GM21360 (cell line): ENCODE results near the gene APOBR.
"Not testable (repeated sequence)": the region's sequence is repeated elsewhere in the genome, so short reads cannot be mapped to it uniquely, and the experiment has no call there.

Source experiments
- ATAC-seq: cut with Tn5 transposase; IDR thresholded peaks from one replicate; pipeline ENCODE4 v1.9.1; 2021; ENCODE audit warnings: mild to moderate bottlenecking, moderate library complexity; ENCODE audit not compliant: unreplicated experiment

APOBR gene

DNA sequence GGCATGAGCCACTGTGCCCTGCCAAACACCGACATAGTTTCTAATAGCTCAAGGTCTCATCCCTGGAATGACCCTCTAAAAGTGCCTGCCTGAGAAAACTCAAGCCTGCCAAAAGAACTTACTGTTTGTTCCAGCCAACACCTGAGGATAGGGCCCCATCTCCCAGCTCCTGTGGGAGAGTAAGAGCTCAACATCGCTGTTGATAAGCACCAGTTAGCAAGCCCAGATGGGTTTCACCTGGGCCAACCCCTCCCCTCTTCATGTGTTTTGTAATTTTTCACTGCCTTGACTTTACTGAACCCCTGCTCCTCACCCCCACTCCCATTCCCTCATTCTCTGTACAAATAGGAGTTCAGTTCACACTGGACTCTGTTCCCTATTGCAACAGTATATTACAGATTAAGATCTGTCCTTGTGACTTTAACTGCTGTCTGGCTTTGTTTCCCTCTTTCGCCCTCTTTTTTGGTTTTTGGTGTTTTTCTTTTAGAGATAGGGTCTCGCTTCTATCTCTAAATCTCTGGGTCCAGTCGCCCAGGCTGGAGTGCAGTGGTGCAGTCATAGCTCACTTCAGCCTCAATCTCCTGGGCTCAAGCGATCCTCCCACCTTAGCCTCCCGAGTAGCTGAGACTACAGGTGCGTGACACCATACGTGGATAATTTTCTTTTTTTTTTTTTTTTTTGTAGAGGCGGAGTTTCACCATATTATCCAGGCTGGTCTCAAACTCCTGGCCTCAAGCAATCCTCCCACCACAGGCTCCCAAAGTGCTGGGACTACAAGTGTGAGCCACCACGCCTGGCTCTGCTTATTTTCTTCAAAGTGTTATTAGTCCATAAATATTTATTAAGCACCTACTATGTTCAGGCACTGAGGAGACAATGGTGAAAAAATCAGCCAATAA lies 32.0 kb downstream of the APOBR start:
- ATAC-seq: no peak

DNA sequence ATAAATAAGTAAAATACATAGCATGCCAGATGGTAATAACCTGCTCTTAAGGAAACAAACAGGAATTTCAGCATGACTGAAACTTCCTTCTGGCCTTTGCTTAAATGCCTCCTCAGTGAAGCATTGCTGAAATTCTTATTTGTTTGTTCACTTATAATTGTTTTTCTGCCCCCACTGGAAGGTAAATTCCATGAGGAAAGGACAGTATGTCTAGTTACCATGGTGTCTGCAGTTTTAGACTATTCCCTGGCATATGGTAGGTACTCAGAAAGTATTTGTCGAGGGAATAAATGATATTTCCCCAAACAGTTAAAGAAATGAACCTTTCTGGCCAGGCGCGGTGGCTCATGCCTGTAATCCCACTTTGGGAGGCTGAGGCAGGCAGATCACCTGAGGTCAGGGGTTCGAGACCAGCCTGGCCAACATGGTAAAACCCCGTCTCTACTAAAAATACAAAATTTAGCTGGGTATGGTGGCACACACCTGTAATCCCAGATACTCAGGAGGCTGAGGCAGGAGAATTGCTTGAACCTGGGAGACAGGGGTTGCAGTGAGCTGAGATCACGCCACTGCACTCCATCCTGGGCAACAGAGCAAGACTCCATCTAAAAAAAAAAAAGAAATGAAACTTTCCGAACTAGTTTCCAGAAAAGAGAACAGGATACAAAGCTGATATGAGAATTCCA lies 32.8 kb downstream of the APOBR start:
- not testable (repeated sequence) for ATAC-seq

DNA sequence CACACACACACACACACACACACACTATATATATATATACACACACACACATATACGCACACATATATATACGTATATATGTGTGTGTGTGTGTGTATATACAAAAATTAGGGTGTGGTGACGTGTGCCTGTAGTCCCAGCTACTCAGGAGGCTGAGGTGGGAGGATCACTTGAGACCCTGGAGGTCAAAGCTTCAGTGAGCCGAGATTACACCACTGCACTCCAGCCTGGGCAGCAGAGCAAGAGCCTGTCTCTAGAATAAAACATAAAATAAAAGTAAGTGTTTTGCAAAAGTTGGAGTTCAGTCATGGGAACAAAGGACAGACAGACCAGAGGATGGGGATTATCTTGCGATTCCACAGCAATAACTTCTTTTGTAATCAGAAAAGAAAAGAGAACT lies 33.5 kb downstream of the APOBR start:
- ATAC-seq: no peak

DNA sequence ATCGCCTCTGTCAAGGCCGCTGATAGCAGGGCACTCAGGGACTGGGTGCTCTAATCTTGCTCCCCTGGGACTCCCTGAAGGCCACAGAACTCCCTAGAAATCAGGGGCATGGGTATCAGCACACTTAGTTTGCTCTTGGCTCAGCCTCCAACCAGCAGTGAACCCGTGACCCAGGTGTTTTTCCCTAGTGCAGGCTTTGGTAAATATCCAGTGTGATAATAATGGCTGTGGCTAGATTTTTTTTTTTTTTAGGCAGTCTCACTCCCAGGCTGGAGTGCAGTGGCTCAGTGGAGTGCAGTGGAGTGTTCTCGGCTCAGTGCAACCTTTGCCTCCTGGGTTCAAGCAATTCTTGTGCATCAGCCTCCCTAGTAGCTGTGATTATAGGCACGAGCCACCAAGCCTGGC lies 34.0 kb downstream of the APOBR start:
- ATAC-seq: no peak

DNA sequence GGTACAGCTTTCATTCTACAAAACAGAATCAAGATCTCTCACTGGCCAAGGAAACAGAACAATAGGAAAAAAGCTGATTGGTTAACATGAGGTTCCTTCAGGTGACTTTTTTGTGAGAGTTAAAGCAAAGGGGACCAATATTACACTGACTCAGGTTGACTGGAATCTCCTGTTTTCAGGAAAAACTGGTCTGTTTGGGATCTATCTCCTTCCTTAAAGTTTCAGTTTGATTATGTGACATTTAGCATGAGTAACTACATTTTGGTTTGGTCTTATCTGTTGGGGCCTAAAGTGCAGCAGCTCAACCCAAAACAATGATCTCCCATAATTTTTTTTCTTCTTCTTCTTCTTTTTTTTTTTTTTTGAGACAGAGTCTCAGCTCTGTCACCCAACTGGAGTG lies 34.7 kb downstream of the APOBR start:
- no peak for ATAC-seq

DNA sequence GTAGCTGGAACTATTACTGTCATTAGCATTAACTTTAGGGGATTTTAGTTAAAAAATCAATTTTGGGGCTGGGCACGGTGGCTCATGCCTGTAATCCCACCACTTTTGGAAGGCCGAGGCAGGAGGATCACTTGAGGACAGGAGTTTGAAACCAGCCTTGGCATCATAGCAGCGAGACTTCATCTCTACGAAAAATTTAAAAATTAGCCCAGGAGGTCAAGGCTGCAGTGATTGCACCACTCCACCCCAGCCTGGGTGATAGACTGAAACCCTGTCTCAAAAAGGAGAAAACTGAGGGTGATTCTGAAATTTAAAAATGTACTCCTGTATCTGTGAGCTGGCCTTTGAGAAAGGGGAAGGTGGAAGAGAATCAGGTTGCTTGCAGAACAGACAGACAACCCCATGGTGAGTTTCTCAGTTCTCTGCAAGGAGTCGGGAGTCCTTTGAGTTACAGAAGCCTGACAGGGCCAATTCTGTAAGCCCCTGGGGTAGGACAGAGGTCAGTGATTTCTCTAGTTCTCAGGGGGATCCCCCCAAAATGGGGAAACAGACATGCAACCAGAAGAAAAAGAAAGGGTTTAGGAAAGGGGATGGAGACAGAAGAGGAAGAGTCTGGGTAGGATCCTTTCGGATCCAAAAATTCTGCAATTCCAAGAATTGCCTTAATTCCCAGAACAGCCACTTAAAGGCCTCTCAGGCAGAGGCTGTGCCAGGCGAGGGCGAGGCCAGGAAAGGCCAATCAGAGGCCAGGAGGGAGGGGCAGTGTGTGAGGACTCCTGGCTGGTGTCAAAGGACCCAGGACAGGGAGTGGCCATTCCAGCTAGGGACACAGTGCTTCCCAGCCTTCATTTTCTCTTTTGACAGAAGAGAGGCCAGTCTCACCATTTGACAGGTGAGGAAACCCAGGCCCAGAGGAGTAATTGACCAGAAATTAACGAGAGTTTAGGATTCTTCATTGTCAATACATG lies 37.6 kb downstream of the APOBR start:
- no peak for ATAC-seq

DNA sequence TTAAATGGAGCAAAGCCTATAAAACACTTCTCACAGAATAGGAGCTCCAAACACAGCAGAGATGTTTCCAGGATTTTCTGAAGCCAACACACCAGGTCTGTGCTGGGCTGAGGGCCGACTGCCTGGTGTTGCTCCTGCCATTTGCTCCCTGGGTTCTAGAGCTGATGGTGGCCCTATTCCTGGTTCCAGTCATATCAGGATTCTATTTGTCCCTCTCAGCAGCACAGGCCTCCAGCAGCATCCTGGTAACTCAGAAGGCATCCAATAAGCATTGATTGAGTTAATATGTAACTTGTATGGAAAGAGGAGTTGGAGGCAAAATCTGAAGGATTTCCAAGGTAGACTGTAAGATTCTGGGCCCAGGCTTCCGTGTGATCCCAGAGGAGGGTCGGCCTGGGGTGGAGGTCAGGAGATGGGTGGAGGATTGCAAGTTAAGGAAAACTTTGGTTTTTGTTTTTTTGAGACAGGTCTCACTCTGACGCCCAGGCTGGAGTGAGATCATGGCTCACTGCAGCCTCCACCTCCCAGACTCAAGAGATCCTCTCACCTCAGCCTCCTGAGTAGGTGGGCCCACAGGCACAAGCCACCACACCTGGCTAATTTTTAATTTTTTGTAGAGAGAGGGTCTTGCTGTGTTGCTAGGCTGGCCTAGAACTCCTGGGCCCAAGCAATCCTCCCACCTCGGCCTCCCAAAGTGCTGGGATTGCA lies 38.7 kb downstream of the APOBR start:
- no peak for ATAC-seq

DNA sequence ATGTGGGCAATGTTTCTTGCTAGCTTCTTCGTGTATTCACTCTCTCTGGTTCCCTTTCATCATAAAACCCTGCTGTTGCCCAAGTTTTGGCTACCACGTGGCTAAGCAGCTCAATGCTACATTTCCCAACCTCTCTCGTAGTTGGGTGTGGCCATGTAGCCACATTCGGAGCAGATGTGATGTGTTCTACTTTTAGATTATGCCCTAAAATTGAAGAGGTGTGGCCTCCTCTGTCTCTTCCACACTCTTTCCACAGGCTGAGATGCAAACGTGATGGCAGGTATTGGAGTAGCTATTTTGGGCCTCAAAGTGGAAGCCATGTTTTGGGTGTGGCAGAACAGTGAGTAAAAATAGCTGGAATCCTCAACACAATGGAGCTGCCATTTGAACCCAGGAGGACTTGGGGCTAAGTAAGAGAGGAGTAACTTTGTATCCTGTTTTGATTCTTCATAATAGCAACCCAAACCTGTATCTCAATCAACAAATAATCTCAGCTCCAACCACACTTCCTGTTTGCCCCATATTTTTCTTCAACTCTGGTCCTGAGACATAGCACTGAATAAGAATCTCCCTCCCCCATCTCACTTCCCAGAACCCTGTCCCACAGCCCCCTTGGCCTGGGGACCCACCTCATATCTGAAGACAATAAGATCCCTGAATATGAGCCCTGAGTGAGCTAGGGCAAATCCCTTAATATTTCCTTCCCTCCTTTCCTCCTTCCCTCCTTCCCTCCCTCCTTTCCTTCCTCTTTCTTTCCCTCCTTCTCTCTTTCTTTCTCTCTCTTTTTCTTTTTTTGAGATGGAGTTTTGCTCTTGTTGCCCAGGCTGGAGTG lies 40.3 kb downstream of the APOBR start:
- no peak for ATAC-seq

DNA sequence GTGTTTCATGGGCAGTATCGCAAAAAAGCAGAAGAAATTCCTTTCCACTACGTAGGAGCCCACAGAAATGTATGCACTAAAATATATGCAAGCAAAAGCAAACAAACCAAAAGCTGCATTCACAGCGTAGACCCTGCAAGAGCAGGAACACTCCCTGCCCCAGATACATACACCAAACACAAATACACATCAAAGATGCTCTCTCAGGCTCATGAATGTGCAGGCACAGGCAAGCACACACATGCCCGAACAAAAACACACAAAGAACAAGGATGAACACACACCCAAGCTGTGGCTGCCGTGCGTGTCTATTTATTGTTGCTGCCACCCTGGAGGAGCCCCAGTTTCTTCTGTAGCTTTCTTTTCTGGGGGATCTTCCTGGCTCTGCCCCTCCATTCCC lies 42.6 kb downstream of the APOBR start:
- ATAC-seq: no peak

DNA sequence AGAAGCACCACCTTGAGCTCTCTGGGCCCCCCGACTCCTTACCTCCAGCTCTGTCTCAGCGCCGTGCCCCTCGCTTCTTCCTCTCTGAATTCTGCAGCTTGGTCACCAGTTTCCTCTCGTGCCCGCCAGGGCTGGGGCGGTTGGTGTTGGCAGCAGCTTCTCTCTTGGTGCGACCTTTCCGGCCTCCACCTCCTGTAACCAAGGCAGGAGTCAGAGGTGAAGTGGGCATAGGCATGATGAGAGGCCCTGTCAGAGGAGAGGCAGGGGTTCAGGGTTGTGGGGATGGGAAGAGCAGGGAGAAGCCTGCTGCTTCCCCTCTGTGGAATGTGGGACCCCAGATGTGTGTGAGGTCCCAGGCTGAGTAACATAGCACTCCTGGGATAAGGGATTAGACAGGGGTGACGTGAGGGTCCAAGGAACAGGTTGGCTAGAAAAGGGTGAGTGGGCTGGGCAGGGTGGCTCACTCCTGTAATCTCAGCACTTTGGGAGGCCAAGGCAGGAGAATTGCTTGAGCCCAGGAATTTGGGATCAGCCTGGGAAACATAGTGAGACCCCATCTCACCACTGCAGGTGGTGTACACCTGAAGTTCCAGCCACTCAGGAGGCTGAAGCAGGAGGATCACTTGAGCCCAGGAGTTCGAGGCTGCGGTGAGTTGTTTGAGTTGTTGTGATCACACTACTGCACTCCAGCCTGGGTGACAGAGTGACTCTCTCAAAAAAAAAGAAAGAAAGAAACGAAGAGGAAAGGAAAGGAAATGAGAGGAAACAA lies 43.7 kb downstream of the APOBR start:
- ATAC-seq: no peak

DNA sequence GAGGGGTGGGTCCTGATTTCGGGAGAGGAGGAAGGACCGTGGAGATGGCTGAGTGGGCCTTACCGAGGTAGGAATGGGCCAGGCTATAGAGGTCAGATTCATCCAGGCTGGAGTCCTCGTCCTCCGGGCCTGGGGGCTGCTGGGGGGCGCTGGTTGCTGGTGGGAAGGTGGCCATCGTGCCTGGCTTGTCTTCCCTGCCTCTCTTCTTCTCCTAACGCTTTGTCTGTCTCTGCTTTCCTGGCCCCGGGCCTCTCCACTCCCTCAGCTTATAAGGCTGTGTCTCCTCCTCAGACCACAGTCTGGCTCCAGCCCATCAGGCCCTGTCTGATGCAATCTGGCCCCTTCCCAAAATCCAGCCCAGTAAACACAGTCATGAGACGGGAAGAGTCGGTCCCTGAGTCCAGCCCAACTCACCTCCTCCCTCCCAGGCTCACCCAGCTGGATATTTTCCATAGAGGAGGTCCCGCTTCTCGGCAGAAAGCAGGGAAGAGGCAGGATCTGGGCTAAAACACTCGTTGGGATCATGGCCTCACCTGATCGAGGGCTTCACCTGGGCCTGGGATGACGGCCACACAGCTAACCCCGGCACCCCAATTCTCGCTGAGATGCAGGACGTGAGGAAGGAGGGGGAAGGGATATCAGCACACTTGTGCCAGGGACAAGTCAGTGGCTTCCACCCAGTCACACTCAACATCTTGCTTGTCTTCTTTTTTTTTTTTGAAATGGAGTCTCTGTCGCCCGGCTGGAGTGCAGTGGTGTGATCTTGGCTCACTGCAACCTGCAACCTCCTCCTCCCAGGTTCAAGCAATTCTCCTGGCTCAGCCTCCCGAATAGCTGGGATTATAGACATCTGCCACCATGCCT lies 44.5 kb downstream of the APOBR start, which contains the start of gene NUPR1:
TSS of gene NUPR1 (minus strand) at position 242 of the 864 bp plus-strand sequence. CDS start at position 175, 67 bp downstream.
- no peak for ATAC-seq

DNA sequence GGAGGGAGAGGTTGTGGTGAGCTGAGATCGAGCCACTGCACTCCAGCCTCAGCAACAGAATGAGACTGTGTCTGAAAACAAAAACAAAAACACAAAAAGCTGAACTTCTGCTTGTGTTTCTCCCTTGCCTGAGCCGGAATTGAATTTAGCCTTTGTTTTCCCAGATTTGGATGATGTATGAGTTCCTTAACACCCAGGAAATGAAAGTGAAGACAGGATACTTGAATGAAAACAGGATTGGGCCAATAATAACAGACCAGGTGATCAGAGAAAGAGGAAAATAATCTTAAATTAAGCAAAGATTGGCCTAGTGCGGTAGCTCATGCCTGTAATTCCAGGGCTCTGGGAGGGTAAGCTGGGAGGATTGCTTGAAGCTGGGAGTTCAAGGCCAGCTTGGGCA lies 45.9 kb downstream of the APOBR start:
- ATAC-seq: no peak

DNA sequence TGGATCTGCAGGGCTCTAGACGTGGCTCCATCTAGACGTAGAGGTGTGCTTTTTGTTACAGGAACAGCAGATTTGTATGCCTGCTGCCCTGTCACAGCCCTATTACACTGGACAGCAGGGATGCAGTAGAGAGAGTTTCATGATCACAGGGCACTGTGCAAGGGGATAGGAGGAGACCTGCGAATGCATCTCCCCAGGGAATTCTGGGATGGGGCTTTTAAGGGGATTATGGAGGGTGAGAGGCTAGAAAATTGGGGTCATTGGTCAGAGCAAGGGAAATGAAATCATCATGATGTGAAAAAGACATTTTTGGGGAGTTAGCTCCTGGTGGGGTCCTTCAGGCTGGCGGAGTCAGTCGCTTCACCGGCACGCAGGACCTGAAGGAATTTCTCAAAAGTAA lies 48.2 kb downstream of the APOBR start:
- no peak for ATAC-seq

DNA sequence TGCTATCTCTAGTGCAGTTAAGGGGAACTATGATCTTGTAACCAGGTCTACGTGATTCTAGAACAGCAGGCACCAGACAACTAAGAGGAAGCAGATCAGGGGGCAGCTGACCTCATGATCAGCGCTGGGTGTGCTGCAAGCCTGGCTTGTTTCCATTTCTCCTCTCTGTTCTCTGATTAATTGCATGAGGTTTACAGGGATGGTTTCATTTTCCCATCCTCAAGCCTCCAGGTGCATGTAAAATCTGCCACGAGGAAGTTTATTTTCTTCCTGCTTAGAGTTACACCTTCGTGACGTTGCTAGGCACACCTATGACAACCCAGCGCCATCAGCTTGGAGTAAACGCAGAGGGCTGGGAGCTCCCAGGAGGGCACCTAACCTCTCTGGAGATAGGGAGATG lies 48.6 kb downstream of the APOBR start:
- no peak for ATAC-seq

DNA sequence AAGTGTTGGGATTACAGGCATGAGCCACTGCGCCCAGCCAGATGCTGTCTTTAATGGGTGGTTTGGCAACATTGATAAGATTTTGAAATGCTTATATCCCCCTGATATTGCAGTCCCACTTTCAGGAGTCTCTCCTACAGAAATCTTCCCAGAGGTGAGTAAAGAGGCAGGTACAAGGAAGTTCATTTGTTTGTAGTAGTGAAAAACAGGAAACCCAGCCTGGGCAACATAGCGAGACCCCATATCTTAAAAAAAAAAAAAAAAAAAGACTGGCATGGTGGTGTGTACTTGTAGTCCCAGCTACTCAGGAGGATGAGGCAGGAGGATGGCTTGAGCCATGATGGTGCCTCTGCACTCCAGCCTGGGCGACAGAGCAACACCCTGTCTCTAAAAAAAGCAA lies 50.6 kb downstream of the APOBR start:
- no peak for ATAC-seq

DNA sequence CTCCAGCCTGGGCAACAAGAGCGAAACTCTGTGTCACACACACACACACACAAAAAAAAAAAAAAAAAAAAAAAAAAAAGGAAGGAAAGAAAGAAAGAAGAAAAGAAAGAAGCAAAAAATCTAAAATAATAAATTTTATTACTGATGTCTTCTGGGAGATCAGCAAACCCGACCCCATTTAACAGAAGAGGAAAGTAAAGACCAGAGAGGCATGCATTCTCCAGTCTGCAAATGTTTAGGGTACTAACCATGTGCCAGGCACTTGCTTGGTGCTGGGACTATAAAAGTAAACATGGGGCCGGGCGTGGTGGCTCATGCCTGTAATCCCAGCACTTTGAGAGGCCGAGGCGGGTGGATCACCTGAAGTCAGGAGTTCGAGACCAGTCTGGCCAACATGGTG lies 51.5 kb downstream of the APOBR start:
- not testable (repeated sequence) for ATAC-seq

DNA sequence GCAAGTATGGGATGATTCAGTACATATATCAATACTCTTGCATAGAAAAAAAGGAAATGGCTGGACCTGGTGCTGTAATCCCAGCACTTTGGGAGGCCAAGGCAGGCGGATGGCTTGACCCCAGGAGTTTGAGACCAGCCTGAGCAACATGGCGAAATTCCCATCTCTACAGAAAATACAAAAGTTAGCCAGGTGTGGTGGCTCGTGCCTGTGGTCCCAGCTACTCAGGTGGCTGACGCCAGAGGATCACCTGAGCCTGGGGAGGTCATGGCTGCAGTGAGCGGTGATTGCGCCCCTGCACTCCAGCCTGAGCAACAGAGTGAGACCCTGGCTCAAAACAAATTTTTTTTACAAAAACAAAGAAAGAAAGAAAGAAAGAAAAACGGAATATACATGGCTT lies 52.2 kb downstream of the APOBR start:
- no peak for ATAC-seq

DNA sequence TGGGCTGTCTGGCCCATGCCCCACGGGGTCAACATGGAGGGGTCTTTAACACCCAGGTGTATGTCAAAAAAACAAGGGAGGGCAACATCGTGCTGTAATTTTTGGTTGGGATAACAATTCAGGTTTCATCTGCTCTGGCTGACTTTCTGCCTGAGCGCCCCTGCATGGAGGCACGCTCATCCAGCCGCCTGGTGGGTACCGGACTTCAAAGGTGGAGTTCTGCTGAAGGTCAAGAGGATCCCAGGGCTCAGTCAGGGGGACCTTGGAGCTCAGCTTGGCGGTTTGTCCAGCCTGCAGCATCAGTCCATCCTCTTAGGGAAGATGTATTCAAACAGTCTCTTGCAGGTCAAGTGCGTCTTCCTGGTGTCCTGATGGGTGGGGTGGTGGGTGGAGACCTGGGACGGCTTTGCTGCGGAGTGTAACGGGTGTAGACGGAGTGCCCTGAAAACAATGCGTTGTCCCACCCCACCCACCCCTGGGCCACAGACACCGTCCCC lies 53.9 kb downstream of the APOBR start:
- no peak for ATAC-seq
